ENCODE results near the gene TENM4.
"Not testable (repeated sequence)": the region's sequence is repeated elsewhere in the genome, so short reads cannot be mapped to it uniquely, and the experiment has no call there.

Gene TENM4

GRCh38 chr11:79021601-79022000 is 419.2 kb downstream of the TENM4 start:
- DNase-seq (ENCODE audit: low read depth) = no peak

- no peak for DNase-seq (ENCODE audit: low read depth)
Measured at GRCh38 chr11:79019975-79020374, 420.9 kb downstream of the TENM4 start.

GRCh38 chr11:79019277-79019676 is 421.6 kb downstream of the TENM4 start:
- DNase-seq (ENCODE audit: low read depth) = no peak

GRCh38 chr11:79018371-79018849 is 422.4 kb downstream of the TENM4 start:
- no peak for DNase-seq (ENCODE audit: low read depth)

GRCh38 chr11:79017811-79018210 is 423.0 kb downstream of the TENM4 start:
- DNase-seq (ENCODE audit: low read depth) = no peak

GRCh38 chr11:79013509-79013908 is 427.3 kb downstream of the TENM4 start:
- no peak for DNase-seq (ENCODE audit: low read depth)

GRCh38 chr11:79011357-79011756 is 429.5 kb downstream of the TENM4 start:
- no peak for DNase-seq (ENCODE audit: low read depth)

GRCh38 chr11:79007771-79008402 is 432.9 kb downstream of the TENM4 start:
- DNase-seq (ENCODE audit: low read depth) = no peak

GRCh38 chr11:79006854-79007253 is 434.0 kb downstream of the TENM4 start:
- DNase-seq (ENCODE audit: low read depth) = no peak

- no peak for DNase-seq (ENCODE audit: low read depth)
Measured at GRCh38 chr11:78996007-78996406, 444.8 kb downstream of the TENM4 start.

GRCh38 chr11:78995171-78995570 is 445.7 kb downstream of the TENM4 start:
- no peak for DNase-seq (ENCODE audit: low read depth)

GRCh38 chr11:78993802-78994430 is 446.9 kb downstream of the TENM4 start:
- no peak for DNase-seq (ENCODE audit: low read depth)

GRCh38 chr11:78991681-78992080 is 449.1 kb downstream of the TENM4 start:
- no peak for DNase-seq (ENCODE audit: low read depth)

- no peak for DNase-seq (ENCODE audit: low read depth)
Measured at GRCh38 chr11:78990261-78990660, 450.6 kb downstream of the TENM4 start.

- no peak for DNase-seq (ENCODE audit: low read depth)
Measured at GRCh38 chr11:78987748-78988147, 453.1 kb downstream of the TENM4 start.

GRCh38 chr11:78986305-78986704 is 454.5 kb downstream of the TENM4 start:
- DNase-seq (ENCODE audit: low read depth) = no peak

- no peak for DNase-seq (ENCODE audit: low read depth)
Measured at GRCh38 chr11:78985663-78986062, 455.2 kb downstream of the TENM4 start.

GRCh38 chr11:78982473-78982872 is 458.4 kb downstream of the TENM4 start:
- no peak for DNase-seq (ENCODE audit: low read depth)

GRCh38 chr11:78981153-78981552 is 459.7 kb downstream of the TENM4 start:
- no peak for DNase-seq (ENCODE audit: low read depth)

- no peak for DNase-seq (ENCODE audit: low read depth)
Measured at GRCh38 chr11:78978831-78979230, 462.0 kb downstream of the TENM4 start.

GRCh38 chr11:78977848-78978247 is 463.0 kb downstream of the TENM4 start:
- DNase-seq (ENCODE audit: low read depth) = not testable (repeated sequence)

- no peak for DNase-seq (ENCODE audit: low read depth)
Measured at GRCh38 chr11:78977009-78977408, 463.8 kb downstream of the TENM4 start.

GRCh38 chr11:78975081-78975480 is 465.7 kb downstream of the TENM4 start:
- no peak for DNase-seq (ENCODE audit: low read depth)

GRCh38 chr11:78973876-78974275 is 467.0 kb downstream of the TENM4 start:
- DNase-seq (ENCODE audit: low read depth) = no peak
